Measurements from ENCODE around the gene PPP1R12B.
"Not testable (repeated sequence)": the region's sequence is repeated elsewhere in the genome, so short reads cannot be mapped to it uniquely, and the experiment has no call there.

DNA sequence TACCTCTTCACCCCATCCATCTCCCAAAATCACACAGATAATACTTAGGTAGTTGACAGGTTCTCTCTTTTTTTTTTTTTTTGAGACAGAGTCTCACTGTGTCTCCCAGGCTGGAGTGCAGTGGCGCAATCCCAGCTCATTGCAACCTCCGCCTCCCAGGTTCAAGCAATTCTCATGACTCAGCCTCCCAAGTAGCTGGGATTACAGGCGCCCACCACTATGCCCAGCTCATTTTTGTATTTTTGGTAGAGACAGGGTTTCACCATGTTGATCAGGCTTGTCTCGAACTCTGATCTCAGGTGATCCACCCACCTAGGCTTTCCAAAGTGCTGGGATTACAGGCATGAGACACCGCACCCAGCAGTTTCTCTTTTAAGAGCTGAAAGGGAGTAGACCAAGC is 75.8 kb downstream of the PPP1R12B start:
- TF ChIP-seq POLR2A (IDR thresholded peaks at IDR 0.05): not testable (repeated sequence)
- TF ChIP-seq, protein P1, sequence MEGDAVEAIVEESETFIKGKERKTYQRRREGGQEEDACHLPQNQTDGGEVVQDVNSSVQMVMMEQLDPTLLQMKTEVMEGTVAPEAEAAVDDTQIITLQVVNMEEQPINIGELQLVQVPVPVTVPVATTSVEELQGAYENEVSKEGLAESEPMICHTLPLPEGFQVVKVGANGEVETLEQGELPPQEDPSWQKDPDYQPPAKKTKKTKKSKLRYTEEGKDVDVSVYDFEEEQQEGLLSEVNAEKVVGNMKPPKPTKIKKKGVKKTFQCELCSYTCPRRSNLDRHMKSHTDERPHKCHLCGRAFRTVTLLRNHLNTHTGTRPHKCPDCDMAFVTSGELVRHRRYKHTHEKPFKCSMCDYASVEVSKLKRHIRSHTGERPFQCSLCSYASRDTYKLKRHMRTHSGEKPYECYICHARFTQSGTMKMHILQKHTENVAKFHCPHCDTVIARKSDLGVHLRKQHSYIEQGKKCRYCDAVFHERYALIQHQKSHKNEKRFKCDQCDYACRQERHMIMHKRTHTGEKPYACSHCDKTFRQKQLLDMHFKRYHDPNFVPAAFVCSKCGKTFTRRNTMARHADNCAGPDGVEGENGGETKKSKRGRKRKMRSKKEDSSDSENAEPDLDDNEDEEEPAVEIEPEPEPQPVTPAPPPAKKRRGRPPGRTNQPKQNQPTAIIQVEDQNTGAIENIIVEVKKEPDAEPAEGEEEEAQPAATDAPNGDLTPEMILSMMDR (IDR thresholded peaks at IDR 0.05): not testable (repeated sequence)
